Chondrocyte (in vitro differentiated cells): ENCODE data around the gene CYP4F8. TPM values are rescaled to one million over a fixed set of nuclear protein-coding genes. Genes with fewer than 3 reads are reported as not detected.

Experiments
- DNase-seq: peaks from one replicate; pipeline ENCODE4 v3.0.0; 2021; ENCODE audit warnings: mixed read lengths, low spot score
- H3K27ac Mint-ChIP-seq: one replicate; pipeline ENCODE4 v1.8.0; 2021; ENCODE audit warnings: mild to moderate bottlenecking, moderate library complexity, mixed read lengths; ENCODE audit not compliant: unreplicated experiment
- H3K27me3 Mint-ChIP-seq: 2 replicates; pipeline ENCODE4 v1.8.0; 2021; ENCODE audit warnings: low read depth, mixed read lengths
- H3K36me3 Mint-ChIP-seq: 2 replicates; pipeline ENCODE4 v1.8.0; 2021; ENCODE audit warnings: low read depth, mixed read lengths
- H3K4me1 Mint-ChIP-seq: 2 replicates; pipeline ENCODE4 v1.8.0; 2021; ENCODE audit warnings: low read depth, mild to moderate bottlenecking, mixed read lengths
- H3K4me3 Mint-ChIP-seq: one replicate; pipeline ENCODE4 v1.8.0; 2021; ENCODE audit warnings: mild to moderate bottlenecking, moderate library complexity, mixed read lengths; ENCODE audit not compliant: unreplicated experiment
- H3K9me3 Mint-ChIP-seq: 2 replicates; pipeline ENCODE4 v1.8.0; 2021; ENCODE audit warnings: low read depth, mixed read lengths
- total RNA-seq: library from RNA; stranded (reverse); gene quantifications from 3 replicates; pipeline ENCODE4 v1.2.1, GENCODE V29; 2021
- TF ChIP-seq, protein P1 (sequence below): fragments of 200-600 bp; sonication (generic); IDR thresholded peaks from 2 replicates; pipeline ENCODE4 v1.5.0; 2021; ENCODE audit warnings: antibody characterized with exemption, mild to moderate bottlenecking, moderate library complexity

CYP4F8 gene
- total RNA-seq, 1 donor from 2014 or later, result not detected

DNA sequence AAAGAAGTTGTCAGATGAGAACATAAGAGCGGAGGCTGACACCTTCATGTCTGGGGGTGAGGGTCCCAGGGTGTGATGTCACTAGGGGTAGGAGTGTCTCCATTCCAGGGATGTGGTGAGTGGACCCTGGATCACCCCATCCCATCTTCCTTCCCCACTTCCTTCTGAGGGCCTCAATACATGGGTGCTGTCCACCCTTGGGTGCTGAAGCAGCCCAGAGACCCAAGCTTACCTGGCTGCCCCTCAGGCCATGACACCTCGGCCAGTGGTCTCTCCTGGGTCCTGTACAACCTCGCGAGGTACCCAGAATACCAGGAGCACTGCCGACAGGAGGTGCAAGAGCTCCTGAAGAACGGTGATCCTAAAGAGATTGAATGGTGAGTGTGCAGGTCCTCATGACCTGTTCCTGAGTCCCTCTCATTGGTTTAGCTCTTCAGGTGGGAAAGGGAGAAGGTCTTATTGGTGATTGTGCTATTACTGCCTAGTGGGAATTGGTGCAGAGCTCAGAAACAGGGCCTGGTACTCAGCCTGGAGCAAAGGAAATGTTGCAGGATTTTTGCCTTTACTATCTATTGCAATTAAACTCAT is 37.7 kb upstream of the CYP4F8 start:
- H3K4me3 Mint-ChIP-seq, result no peak overlapping the region
- H3K9me3 Mint-ChIP-seq, result no peaks in the 10 kb centered on the region

DNA sequence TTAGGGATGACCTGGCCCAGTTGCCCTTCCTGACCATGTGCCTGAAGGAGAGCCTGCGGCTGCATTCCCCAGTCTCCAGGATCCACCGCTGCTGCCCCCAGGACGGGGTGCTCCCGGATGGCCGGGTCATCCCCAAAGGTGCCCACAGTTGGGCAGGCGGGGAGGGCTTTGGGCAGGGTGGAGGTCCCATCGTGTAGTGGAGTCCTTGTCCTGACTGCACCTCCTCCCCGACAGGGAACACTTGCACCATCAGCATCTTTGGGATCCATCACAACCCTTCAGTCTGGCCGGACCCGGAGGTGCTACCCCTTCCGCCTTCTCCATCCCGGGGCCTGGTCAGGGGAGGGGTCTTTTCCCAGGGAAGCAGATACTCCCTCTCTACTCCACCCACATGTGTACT is 31.7 kb upstream of the CYP4F8 start:
- Mint-ChIP-seq H3K4me1 (no peaks in the 10 kb centered on the region), H3K36me3 (no peaks in the 10 kb centered on the region), H3K9me3 (no peaks in the 10 kb centered on the region), H3K27me3 (peaks cover 10% of the 10 kb centered on the region), H3K27ac (no peak overlapping the region), H3K4me3 (no peak overlapping the region)
- TF ChIP-seq, protein P1, sequence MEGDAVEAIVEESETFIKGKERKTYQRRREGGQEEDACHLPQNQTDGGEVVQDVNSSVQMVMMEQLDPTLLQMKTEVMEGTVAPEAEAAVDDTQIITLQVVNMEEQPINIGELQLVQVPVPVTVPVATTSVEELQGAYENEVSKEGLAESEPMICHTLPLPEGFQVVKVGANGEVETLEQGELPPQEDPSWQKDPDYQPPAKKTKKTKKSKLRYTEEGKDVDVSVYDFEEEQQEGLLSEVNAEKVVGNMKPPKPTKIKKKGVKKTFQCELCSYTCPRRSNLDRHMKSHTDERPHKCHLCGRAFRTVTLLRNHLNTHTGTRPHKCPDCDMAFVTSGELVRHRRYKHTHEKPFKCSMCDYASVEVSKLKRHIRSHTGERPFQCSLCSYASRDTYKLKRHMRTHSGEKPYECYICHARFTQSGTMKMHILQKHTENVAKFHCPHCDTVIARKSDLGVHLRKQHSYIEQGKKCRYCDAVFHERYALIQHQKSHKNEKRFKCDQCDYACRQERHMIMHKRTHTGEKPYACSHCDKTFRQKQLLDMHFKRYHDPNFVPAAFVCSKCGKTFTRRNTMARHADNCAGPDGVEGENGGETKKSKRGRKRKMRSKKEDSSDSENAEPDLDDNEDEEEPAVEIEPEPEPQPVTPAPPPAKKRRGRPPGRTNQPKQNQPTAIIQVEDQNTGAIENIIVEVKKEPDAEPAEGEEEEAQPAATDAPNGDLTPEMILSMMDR, result no peak
- no peak for DNase-seq

More for the DNA sequence above, 37.7 kb upstream of the CYP4F8 start:
- no peak for DNase-seq
- Mint-ChIP-seq H3K36me3 (no peaks in the 10 kb centered on the region), H3K27me3 (peaks cover 18% of the 10 kb centered on the region), H3K27ac (no peak overlapping the region), H3K4me1 (no peaks in the 10 kb centered on the region)
- TF ChIP-seq, protein P1, result no peak

DNA sequence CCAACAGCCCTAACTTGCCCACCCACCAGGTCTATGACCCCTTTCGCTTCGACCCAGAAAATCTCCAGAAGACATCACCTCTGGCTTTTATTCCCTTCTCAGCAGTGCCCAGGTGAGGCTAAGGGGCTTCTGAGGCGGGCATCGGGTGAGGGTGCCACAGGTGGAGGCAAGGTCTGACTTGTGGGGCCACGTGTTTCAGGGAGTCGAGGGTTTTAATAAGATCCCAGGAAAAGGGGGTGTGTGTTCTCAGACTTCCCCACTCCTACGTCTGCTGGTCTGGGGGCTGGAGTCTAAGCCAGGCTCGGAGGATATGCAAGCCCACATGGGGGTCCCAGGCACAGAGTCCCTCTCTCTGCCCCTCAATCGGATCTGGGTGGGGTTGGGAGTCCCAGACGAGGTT is 30.9 kb upstream of the CYP4F8 start:
- Mint-ChIP-seq H3K9me3 (no peaks in the 10 kb centered on the region), H3K27me3 (peaks cover 8% of the 10 kb centered on the region), H3K36me3 (no peaks in the 10 kb centered on the region), H3K27ac (no peak overlapping the region), H3K4me3 (no peak overlapping the region), H3K4me1 (no peaks in the 10 kb centered on the region)
- no peak for DNase-seq
- TF ChIP-seq, protein P1, result no peak

DNA sequence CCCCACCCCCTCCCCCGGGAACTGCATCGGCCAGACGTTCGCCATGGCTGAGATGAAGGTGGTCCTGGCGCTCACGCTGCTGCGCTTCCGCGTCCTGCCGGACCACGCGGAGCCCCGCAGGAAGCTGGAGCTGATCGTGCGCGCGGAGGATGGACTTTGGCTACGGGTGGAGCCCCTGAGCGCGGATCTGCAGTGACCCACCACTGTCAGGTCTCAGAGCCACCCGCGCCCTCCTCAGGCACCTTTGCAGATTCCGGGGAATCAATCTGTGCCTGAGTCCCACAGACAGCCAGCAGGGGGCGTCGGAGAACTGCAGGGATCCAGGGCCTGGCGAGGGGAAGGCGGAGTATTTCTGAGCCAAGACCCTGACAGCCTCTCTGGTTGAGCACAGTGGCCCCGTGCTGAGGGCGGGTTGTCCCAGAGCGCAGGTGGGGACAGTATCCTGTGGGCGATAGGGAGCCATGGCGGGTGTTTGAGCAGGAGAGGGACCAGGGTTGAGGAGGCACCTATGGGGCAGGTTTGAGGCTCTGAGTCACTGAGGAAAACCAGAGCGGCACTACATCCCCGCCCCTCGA is 30.4 kb upstream of the CYP4F8 start:
- TF ChIP-seq, protein P1, result peak; percentile 86
- Mint-ChIP-seq H3K36me3 (no peaks in the 10 kb centered on the region), H3K27me3 (peaks cover 8% of the 10 kb centered on the region), H3K9me3 (no peaks in the 10 kb centered on the region), H3K27ac (no peak overlapping the region), H3K4me1 (no peaks in the 10 kb centered on the region), H3K4me3 (no peak overlapping the region)
- DNase-seq, result no peak

DNA sequence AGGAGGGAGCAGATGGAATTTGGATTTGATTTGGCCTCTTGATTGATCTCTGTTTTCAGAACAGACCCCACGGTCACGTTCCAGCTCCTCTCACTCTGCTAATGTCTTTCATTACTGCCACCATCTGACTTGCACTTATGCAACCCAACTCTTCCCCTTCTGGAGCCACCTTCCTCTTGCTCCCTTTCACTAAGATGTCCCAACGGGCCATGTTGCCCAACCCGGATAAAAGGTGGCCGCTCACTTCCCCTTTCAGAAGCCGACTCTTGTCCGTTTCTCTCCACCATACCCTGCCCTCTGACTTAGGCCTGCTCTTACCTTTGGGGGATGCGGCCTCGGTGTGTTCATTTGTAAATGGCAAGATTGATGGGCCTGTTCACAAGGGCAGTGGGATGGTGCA is 27.4 kb upstream of the CYP4F8 start:
- Mint-ChIP-seq H3K4me1 (no peaks in the 10 kb centered on the region), H3K27ac (no peak overlapping the region), H3K9me3 (peaks cover 3% of the 10 kb centered on the region), H3K4me3 (no peak overlapping the region), H3K27me3 (no peaks in the 10 kb centered on the region), H3K36me3 (no peaks in the 10 kb centered on the region)
- no peak for DNase-seq
- TF ChIP-seq, protein P1, result no peak
